ENCODE measurements around the gene TNFRSF19. TPM values are rescaled to one million over a fixed set of nuclear protein-coding genes. Genes with fewer than 3 reads are reported as not detected.

TNFRSF19 gene
- total RNA-seq, 6 donors from 2014 or later, result 7.8 to 23.5 (median 14.5) TPM

DNA sequence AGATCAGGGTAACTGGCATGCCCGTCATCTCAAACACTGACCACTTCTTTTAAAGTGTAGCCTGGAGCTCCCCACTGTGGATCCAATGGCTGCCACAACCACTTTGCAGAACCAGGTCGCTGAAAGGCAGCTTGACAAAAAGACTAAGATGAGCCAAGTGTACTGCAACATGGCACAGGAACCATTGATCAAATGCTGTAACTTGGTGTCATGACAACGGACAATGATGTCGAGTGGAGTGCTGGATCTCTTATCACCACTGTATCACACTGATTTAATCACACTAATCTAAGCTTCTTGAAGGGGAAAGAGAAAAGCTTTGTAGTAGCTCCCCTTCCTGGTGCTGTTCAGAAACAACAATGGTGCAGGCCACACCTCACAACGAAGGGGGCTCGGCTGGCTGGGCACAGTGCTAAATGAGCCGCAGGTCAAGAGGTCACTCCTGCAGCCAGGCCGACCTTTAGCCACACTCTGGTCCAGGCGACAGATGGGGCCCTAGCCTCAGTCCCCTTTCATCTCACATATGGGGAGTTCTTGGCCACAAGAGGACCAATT is 2.2 kb upstream of the TNFRSF19 start:
- TF ChIP-seq EP300 (IDR thresholded peaks at IDR 0.05), result no peak
- TF ChIP-seq, protein P1, sequence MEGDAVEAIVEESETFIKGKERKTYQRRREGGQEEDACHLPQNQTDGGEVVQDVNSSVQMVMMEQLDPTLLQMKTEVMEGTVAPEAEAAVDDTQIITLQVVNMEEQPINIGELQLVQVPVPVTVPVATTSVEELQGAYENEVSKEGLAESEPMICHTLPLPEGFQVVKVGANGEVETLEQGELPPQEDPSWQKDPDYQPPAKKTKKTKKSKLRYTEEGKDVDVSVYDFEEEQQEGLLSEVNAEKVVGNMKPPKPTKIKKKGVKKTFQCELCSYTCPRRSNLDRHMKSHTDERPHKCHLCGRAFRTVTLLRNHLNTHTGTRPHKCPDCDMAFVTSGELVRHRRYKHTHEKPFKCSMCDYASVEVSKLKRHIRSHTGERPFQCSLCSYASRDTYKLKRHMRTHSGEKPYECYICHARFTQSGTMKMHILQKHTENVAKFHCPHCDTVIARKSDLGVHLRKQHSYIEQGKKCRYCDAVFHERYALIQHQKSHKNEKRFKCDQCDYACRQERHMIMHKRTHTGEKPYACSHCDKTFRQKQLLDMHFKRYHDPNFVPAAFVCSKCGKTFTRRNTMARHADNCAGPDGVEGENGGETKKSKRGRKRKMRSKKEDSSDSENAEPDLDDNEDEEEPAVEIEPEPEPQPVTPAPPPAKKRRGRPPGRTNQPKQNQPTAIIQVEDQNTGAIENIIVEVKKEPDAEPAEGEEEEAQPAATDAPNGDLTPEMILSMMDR (IDR thresholded peaks at IDR 0.05), result peak in 1 of 6 experiments; percentile 6
- WGBS, 2 donors, result 61 to 72% methylated on average over 8 to 9 of the region's 9 CpGs
- H3K36me3 ChIP-seq, result no peaks in the 10 kb centered on the region

GRCh38 chr13:23570921-23571315 is 706 bp downstream of the TNFRSF19 start:
- DNase-seq (no peak), ATAC-seq (ENCODE audit: low FRiP score in 2 of 2) (no peak)
- H3K27ac ChIP-seq, result peak overlapping the region in 1 of 4 donors; percentile 49
- peak overlapping the region in 3 of 4 donors; percentile 1 to 17 (median 11) for H3K4me3 ChIP-seq
- peaks cover 0 to 6% (median 0%) of the 10 kb centered on the region in 4 donors for H3K4me1 ChIP-seq
- no peaks in the 10 kb centered on the region for H3K9me3 ChIP-seq
- TF ChIP-seq EP300 (IDR thresholded peaks at IDR 0.05) (no peak), POLR2AphosphoS5 (IDR thresholded peaks at IDR 0.05) (no peak)
- TF ChIP-seq, protein P1 (IDR thresholded peaks at IDR 0.05), result no peak
- no peaks in the 10 kb centered on the region for H3K27me3 ChIP-seq
- WGBS, 2 donors, result 50 to 60% methylated on average over 2 of the region's 2 CpGs
- no peaks in the 10 kb centered on the region for H3K36me3 ChIP-seq

More for the DNA sequence above, 2.2 kb upstream of the TNFRSF19 start:
- Histone ChIP-seq H3K4me1 (peaks cover 0 to 6% (median 0%) of the 10 kb centered on the region in 4 donors), H3K27ac (no peak overlapping the region), H3K27me3 (no peaks in the 10 kb centered on the region), H3K9me3 (no peaks in the 10 kb centered on the region), H3K4me3 (no peak overlapping the region)
- DNase-seq (no peak), ATAC-seq (ENCODE audit: low FRiP score in 2 of 2) (no peak)

- peak overlapping the region in 3 of 4 donors; percentile 1 to 17 (median 11) for H3K4me3 ChIP-seq
- ATAC-seq (ENCODE audit: low FRiP score in 2 of 2), result no peak
Measured at GRCh38 chr13:23571431-23571830, 1.2 kb downstream of the TNFRSF19 start.

GRCh38 chr13:23572836-23573235 is 2.6 kb downstream of the TNFRSF19 start:
- H3K27me3 ChIP-seq, result no peaks in the 10 kb centered on the region
- ATAC-seq (ENCODE audit: low FRiP score in 2 of 2) (no peak), DNase-seq (no peak)
- no peak for TF ChIP-seq POLR2A (IDR thresholded peaks at IDR 0.05)
- no peak for TF ChIP-seq POLR2AphosphoS5 (IDR thresholded peaks at IDR 0.05)
- no peak for TF ChIP-seq EP300 (IDR thresholded peaks at IDR 0.05)
- TF ChIP-seq, protein P1 (IDR thresholded peaks at IDR 0.05), result no peak
- H3K36me3 ChIP-seq, result no peaks in the 10 kb centered on the region
- no peak overlapping the region for H3K27ac ChIP-seq
- peaks cover 0 to 6% (median 0%) of the 10 kb centered on the region in 4 donors for H3K4me1 ChIP-seq
- no peaks in the 10 kb centered on the region for H3K9me3 ChIP-seq
- H3K4me3 ChIP-seq, result no peak overlapping the region
- 70 to 71% methylated on average over 1 of the region's 1 CpG for WGBS, 2 donors

More at GRCh38 chr13:23571431-23571830, 1.2 kb downstream of the TNFRSF19 start:
- Histone ChIP-seq H3K36me3 (no peaks in the 10 kb centered on the region), H3K4me1 (peaks cover 0 to 6% (median 0%) of the 10 kb centered on the region in 4 donors), H3K27ac (peak overlapping the region in 1 of 4 donors; percentile 8), H3K9me3 (no peaks in the 10 kb centered on the region), H3K27me3 (no peaks in the 10 kb centered on the region)
- no peak for DNase-seq
- 61 to 73% methylated on average over 2 of the region's 2 CpGs for WGBS, 2 donors
- TF ChIP-seq, protein P1 (IDR thresholded peaks at IDR 0.05), result no peak
- TF ChIP-seq EP300 (IDR thresholded peaks at IDR 0.05), result no peak
- no peak for TF ChIP-seq POLR2A (IDR thresholded peaks at IDR 0.05)
- no peak for TF ChIP-seq POLR2AphosphoS5 (IDR thresholded peaks at IDR 0.05)
